HG03457 (cell line): Measurements from ENCODE around the gene RCSD1.

Experiments used
- ATAC-seq: cut with Tn5 transposase; IDR thresholded peaks from one replicate; pipeline ENCODE4 v1.9.1; 2021; ENCODE audit warnings: moderate number of reproducible peaks; ENCODE audit not compliant: unreplicated experiment

Gene RCSD1

GRCh38 chr1:167663002-167663772 lies 33.2 kb downstream of the RCSD1 start:
- ATAC-seq, result no peak

GRCh38 chr1:167665469-167665868 lies 35.4 kb downstream of the RCSD1 start:
- ATAC-seq, result no peak

DNA sequence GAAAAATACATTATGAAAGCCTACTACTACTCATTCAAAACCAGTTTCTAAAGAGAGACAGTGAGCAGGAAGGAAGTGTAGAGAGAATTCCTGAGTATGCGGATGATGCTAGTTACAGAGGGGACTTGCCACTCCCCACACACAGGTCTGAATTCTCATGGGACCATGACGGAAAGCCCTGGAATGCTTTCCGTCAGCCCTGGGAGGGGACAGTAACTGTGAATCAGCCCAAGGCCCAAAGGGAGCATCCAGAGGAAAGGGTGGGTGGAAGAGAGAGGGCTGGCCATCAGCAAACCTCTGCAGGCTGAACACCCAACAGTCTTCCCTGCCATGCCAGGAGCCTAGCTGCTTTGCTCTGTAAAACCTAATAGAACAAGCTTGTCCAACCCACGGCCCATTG lies 36.4 kb downstream of the RCSD1 start:
- no peak for ATAC-seq

DNA sequence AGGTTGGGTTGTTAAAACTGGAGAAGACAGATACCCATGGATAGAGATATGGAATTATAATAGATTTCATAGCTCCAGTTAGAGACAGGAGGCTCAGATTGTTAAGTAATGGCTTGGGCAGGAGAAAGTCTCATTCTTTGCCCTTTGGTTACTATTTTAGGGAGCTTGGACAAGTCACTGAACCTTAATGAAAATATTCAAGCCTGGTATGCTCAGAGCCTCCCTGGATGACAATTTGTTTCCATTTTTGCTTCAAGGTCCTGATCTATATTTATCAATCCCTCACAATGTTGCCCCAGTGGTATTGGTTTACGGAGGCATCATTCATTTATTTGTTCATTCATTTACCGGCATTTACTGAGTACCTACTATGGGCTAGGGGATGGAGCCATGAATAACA lies 37.5 kb downstream of the RCSD1 start:
- no peak for ATAC-seq

GRCh38 chr1:167668108-167668507 lies 38.1 kb downstream of the RCSD1 start:
- peak; percentile 73 for ATAC-seq

- ATAC-seq, result no peak
These were observed 39.4 kb downstream of the RCSD1 start for GRCh38 chr1:167669209-167670124.

GRCh38 chr1:167670563-167670962 lies 40.5 kb downstream of the RCSD1 start:
- ATAC-seq, result no peak

- no peak for ATAC-seq
These were observed 41.9 kb downstream of the RCSD1 start for GRCh38 chr1:167671727-167672511.

DNA sequence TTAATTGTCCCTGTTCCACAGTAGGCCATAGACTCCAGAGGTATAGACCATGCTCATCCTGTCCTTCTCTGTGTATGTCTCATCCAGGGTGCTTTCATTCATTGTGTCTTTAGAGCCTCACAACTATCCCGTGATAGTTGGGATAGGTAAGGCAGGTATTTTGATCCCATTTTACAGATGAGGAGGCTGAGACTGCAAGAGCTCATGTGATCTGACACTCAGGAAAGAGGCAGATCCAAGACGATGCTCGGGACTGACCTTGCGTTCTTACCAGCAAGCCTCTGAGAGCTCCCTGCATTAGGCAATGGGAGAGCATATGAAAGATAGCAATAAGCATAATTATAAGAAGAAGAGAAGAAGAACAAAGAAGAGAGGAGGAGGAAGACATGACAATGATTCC lies 42.8 kb downstream of the RCSD1 start:
- ATAC-seq, result no peak

GRCh38 chr1:167673265-167673664 lies 43.2 kb downstream of the RCSD1 start:
- no peak for ATAC-seq

GRCh38 chr1:167674156-167674555 lies 44.1 kb downstream of the RCSD1 start:
- ATAC-seq, result no peak

DNA sequence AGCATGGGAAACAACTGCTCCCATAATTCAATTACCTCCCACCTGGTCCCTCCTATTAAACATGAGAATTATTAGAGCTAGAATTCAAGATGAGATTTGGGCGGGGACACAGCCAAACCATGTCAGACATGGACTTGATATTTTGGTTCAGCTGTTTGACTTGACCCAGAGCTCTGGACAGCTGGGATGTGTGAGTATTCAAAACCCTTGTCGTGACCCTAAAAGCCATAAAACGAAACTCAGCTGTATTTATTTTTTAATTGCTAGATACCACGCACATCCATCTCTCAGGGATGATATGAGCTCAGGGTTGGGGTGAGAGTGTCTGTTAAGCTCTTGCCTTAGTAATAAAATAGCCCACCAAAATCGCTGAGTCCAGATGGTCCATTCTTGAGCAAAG lies 45.4 kb downstream of the RCSD1 start:
- no peak for ATAC-seq

DNA sequence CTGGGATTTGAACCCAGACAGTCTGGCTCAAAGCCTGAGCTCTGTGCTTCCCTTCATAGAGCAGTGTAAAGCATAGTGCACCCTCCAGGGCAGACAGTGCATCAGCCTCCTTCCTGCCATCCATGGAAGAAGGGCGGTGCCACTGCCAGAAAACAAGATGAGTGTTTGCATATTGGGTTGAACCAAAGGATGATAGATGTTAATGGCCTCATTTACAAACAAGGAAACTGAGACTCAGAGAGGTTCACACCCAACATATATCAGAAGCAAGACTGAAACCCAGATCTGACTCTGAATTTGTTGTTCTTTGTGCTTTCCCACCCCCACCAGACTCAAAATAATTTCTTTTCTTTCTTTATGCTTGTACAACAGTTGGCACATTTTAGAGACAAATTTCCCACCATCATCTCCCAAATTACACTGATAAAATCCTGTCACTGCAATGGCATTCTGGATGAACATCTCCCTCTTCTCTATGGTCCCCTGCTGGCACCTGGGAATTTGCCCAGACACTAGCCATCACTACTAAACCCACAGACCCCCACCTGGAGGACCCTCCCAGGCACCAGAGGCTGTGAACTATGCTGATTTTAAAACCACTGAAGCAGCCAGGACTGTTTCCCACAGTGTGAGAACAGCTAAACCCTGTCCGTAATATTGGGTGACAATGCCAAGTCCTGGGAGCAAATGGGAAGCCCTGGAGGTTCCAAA lies 46.3 kb downstream of the RCSD1 start:
- ATAC-seq, result no peak

DNA sequence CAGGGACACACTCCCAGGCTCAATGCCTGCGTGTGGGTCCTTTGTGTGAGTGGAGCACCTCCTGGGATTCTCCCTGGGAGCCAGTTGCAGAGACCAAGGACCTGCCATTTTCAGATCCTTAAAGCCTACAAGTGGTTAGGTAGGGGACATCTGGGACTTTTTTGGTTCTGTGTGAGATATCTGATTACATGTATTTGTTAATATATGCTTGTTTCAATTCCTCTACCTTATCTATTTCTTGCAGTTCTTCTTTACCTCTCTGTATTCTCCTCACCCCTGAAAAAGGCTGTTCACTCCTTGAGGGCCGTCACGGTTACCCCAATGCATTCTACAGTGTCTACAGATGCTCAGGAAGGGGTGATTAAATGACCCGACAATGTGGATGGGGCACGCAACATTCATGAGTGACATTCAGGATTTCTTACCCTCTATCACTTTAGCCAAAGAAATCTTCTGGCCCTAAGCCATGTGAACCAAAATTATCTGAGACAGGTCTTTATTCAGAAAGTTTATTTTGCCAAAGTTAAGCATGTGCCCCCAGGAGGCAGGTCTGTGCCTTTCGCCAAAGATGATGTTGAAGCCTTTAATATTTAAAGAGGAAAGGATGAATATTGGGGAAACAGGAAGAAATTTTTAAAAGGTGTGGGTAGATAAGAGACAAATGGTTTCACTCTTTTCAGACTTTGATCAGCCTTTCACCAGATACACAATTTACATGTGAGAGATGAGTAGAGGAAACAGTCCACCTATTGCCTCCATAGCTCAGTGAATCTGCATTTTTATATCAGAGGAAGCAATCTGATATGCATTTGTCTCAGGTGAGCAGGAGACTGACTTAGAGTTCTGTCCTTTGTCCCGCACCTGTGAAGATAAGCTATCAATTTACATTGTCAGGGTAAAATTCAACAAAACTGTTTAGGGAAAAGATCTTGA lies 47.1 kb downstream of the RCSD1 start:
- no peak for ATAC-seq

- ATAC-seq, result no peak
These were observed 48.4 kb downstream of the RCSD1 start for GRCh38 chr1:167678422-167678821.

GRCh38 chr1:167678838-167679237 lies 48.8 kb downstream of the RCSD1 start:
- ATAC-seq, result no peak

GRCh38 chr1:167679714-167680113 lies 49.7 kb downstream of the RCSD1 start:
- ATAC-seq, result no peak

DNA sequence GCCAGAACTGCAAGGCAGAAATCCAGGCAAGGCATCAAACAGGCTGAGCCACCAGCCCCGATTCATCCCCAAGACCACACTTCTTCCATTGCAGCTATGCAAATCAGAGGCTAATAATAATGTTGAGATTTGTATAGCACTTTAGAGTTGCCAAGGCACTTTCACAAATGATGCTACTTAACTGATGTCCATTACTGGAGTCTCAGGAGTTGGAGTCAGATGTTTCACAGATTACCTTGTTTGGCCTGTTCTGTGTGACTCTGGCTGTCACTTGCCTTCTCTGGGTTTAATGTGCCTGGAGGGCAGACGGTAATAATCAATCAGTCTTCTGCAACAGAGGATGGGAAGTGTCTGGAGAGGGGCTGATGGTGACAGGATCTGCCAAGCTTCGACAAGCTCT lies 51.0 kb downstream of the RCSD1 start:
- no peak for ATAC-seq

- no peak for ATAC-seq
These were observed 51.5 kb downstream of the RCSD1 start for GRCh38 chr1:167681451-167682098.
